Subcutaneous abdominal adipose tissue (tissue), 5 donors: ENCODE measurements around the gene NETO2.
"Not testable (repeated sequence)": the region's sequence is repeated elsewhere in the genome, so short reads cannot be mapped to it uniquely, and the experiment has no call there.

ENCODE experiments used
- H3K27ac ChIP-seq: one replicate; pipeline ENCODE4 v1.7.0; 2013; ENCODE audit warnings: low read depth, mild to moderate bottlenecking, inconsistent platforms, low read length, moderate library complexity
- H3K27me3 ChIP-seq, 5 donors: one replicate each; pipeline ENCODE4 v1.7.0; 2013; ENCODE audit warnings: low read length in 5 of 5, inconsistent platforms in 1 of 5; ENCODE audit not compliant: control insufficient read depth in 5 of 5, insufficient read depth in 4 of 5
- H3K36me3 ChIP-seq, 5 donors: one replicate each; pipeline ENCODE4 v1.7.0; 2013; ENCODE audit warnings: low read length in 5 of 5; ENCODE audit not compliant: control insufficient read depth in 5 of 5, insufficient read depth in 5 of 5
- H3K4me1 ChIP-seq, 5 donors: one replicate each; pipeline ENCODE4 v1.7.0; 2013; ENCODE audit warnings: low read length in 5 of 5, mild to moderate bottlenecking in 3 of 5, moderate library complexity in 1 of 5; ENCODE audit not compliant: control insufficient read depth in 5 of 5, insufficient read depth in 5 of 5
- H3K4me3 ChIP-seq, 5 donors: one replicate each; pipeline ENCODE4 v1.7.0; 2013; ENCODE audit warnings: low read length in 5 of 5, low read depth in 1 of 5
- H3K9ac ChIP-seq, 5 donors: one replicate each; pipeline ENCODE4 v1.7.0; 2013; ENCODE audit warnings: low read length in 5 of 5, mild to moderate bottlenecking in 4 of 5, moderate library complexity in 3 of 5
- H3K9me3 ChIP-seq, 5 donors: one replicate each; pipeline ENCODE4 v1.7.0; 2013; ENCODE audit warnings: low read length in 5 of 5; ENCODE audit not compliant: control insufficient read depth in 5 of 5
- donor health status: healthy.
- donor health status: healthy.
- donor health status: healthy.
- donor health status: healthy.
- donor health status: healthy.

NETO2 gene

DNA sequence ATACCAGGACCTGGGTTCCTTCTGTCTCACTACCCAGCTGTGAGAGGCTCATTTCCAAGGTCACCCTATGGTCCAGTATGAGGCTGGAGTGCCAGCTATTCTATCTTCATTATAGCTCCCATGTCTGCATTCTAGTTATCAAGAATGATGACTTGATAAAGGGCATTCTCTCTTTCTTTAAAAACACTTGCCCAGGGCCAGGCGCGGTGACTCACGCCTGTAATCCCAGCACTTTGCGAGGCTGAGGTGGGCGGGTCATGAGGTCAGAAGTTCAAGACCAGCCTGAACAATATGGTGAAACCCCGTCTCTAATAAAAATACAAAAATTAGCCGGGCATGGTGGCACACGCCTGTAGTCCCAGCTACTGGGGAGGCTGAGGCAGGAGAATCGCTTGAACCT is 5.8 kb downstream of the NETO2 start:
- H3K27me3 ChIP-seq, H3K36me3 ChIP-seq, H3K9me3 ChIP-seq, H3K4me3 ChIP-seq, H3K27ac ChIP-seq, H3K9ac ChIP-seq: not testable (repeated sequence)
- peaks cover 0 to 13% (median 11%) of the 10 kb centered on the region in 5 donors for H3K4me1 ChIP-seq

DNA sequence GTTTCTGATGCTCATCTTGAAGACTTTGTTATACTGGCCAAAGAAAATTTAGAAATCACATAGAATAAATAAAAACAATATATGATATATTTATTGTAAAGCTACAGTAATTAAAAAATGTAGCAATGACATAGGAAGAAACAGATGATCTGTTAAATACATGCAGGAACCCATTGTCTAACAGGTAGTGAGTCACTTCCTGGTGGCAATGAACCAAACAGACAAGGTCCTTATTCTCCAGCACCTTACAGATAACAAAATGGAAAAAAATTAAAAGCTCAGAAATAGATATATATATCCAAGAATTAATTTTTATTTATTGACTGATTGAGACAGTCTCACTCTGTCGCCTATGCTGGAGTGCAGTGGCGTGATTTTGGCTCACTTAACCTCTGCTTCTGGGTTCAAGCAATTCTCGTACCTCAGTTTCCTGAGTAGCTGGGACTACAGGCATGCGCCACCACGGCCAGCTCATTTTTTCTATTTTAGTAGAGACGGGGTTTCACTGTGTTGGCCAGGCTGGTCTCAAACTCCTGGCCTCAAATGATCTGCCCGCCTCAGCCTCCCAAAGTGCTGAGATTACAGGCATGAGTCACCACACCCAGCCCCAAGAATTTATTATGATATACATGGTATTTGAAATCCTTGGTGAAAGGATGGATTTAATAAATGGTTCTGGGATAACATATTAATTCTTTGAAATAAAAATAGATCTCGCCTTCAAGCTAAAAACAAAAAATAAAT is 7.5 kb downstream of the NETO2 start:
- Histone ChIP-seq H3K4me3 (no peak overlapping the region), H3K27me3 (no peaks in the 10 kb centered on the region), H3K9ac (no peak overlapping the region), H3K9me3 (no peaks in the 10 kb centered on the region), H3K4me1 (no peaks in the 10 kb centered on the region), H3K27ac (no peak overlapping the region), H3K36me3 (no peaks in the 10 kb centered on the region)

DNA sequence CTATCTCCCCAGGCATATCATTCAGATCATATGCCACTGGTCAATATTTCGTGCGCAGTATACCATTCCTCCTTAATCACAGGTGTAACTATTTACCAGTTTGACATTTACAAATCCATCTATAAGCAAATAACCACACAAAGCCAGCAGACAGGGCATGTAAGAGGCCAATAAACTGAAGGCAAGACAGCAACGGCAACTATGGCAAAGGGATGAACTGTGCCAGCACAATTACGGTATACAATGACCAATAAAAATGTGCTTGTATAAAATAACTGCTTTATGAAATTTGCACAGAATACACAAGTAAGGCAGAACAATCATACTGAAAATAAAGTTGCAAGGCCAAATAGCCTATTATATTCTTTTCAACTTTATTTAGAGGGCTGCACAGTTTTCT is 9.2 kb downstream of the NETO2 start:
- H3K9ac ChIP-seq: no peak overlapping the region
- H3K27me3 ChIP-seq: no peaks in the 10 kb centered on the region
- no peak overlapping the region for H3K4me3 ChIP-seq
- no peaks in the 10 kb centered on the region for H3K36me3 ChIP-seq
- no peak overlapping the region for H3K27ac ChIP-seq
- H3K9me3 ChIP-seq: no peaks in the 10 kb centered on the region
- H3K4me1 ChIP-seq: no peaks in the 10 kb centered on the region

DNA sequence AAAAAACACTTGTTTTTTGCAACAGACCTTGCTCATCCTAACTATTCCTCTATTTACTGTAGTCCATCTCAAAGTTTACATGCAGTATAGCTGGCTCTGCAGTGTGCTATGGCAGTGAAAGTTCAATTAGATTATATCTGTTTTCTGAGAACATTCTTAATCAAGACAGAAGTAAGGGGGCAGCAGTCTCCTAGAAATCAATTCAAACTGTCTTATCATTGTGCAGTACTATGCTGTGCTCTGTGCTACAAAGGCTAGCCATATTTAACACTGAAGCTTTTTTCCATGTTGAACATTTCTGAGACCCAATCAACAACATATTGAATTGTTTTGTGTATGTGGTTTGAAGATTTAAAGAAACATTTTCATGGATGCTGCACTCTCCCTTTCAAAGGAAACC is 11.4 kb downstream of the NETO2 start:
- no peaks in the 10 kb centered on the region for H3K27me3 ChIP-seq
- no peaks in the 10 kb centered on the region for H3K36me3 ChIP-seq
- H3K4me1 ChIP-seq: no peaks in the 10 kb centered on the region
- H3K9ac ChIP-seq: no peak overlapping the region
- H3K9me3 ChIP-seq: no peaks in the 10 kb centered on the region
- no peak overlapping the region for H3K27ac ChIP-seq
- no peak overlapping the region for H3K4me3 ChIP-seq

DNA sequence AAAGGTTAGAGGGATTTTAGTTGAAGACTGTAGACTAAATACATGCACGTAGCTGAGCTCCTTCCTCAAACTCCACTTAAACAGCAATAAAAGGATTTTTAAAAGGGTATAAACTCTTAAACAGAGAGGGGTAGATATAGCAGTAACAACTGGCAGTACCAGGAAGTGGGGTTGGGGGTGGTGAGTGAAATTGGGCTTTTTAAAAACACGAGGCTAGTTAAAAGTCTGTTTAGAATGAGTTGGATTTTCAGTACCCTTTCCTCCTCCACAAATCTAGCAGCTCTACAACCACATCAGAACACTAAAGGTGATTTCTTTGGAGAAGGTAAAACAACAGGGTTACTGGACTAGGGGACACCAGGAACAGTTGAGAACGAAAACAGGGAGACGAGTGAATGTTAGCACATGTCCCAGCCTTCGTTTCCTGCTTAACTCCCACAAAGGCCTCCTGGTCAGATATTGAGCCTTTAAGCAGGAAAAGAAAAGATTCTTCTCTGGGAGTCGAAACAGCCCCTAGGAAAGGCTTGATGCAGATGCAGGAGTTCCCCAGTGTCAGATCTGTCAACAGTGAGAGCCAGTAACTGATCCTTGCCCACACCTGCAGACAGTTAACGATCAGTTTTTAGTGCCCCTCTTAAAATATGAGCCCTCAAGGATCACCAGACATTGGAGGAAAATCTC is 13.8 kb downstream of the NETO2 start:
- Histone ChIP-seq H3K9me3 (no peaks in the 10 kb centered on the region), H3K27ac (no peak overlapping the region), H3K4me1 (peaks cover 0 to 2% (median 0%) of the 10 kb centered on the region in 5 donors), H3K27me3 (no peaks in the 10 kb centered on the region), H3K9ac (no peak overlapping the region), H3K4me3 (no peak overlapping the region), H3K36me3 (no peaks in the 10 kb centered on the region)

DNA sequence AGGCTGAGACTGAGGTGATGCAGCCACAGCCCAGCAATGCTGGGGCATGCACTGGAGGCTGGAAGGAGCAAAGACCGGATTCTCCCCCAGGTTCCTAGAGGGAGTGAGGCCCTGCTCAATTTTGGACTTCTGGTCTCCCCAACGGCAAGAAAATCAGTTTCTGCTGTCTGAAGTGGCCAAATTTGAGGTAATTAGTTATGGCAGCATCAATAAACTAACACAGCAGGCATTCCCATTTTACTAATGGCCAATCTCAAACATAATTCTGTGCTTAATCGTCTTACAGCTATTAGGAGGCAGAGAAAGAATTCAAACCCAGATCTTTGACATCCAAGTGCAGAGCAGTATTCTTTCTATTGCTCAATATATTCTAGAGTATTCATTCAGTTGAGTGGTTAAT is 16.2 kb downstream of the NETO2 start:
- Histone ChIP-seq H3K4me1 (peaks cover 0 to 2% (median 0%) of the 10 kb centered on the region in 5 donors), H3K9me3 (no peaks in the 10 kb centered on the region), H3K9ac (no peak overlapping the region), H3K4me3 (no peak overlapping the region), H3K27me3 (no peaks in the 10 kb centered on the region), H3K36me3 (no peaks in the 10 kb centered on the region), H3K27ac (no peak overlapping the region)

DNA sequence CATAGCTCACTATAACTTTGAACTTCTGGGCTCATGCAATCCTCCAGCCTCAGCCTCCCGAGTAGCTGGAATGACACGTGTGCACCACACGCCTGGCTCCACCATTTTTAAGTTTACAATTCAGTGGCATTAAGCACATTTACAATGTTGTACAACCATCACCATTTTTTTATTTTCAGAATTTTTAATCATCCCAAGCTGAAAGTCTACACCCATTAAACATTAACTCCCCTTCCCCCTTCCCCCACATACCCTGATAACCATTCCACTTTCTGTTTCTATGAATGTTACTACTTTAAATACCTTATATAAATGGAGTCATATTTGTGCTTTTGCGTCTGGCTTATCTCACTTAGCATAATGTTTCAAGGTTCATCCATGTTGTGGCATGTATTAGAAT is 18.0 kb downstream of the NETO2 start:
- Histone ChIP-seq H3K4me1 (peaks cover 0 to 2% (median 0%) of the 10 kb centered on the region in 5 donors), H3K36me3 (no peaks in the 10 kb centered on the region), H3K9me3 (no peaks in the 10 kb centered on the region), H3K4me3 (no peak overlapping the region), H3K27ac (no peak overlapping the region), H3K9ac (no peak overlapping the region), H3K27me3 (no peaks in the 10 kb centered on the region)

DNA sequence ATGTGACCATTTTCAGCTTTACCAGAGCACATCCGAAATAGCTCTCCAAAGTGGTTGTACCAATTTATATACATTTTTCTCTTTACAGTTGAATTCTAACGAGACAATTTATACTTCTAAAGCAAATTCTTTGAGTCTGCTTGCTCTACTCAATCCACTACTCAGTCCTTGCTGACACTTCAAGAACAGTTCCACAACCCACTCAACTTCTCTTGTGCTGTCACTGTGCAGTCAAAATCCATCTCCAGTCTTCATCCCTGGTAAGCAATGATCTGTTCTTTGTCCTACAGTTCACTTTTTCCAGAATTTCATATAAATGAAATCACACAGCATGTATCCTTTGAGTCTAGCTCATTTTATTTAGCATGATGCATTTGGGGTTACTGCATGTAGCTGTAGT is 30.6 kb downstream of the NETO2 start:
- H3K4me1 ChIP-seq: no peaks in the 10 kb centered on the region
- no peaks in the 10 kb centered on the region for H3K9me3 ChIP-seq
- no peak overlapping the region for H3K9ac ChIP-seq
- H3K27ac ChIP-seq: no peak overlapping the region
- no peak overlapping the region for H3K4me3 ChIP-seq
- no peaks in the 10 kb centered on the region for H3K27me3 ChIP-seq
- H3K36me3 ChIP-seq: no peaks in the 10 kb centered on the region

DNA sequence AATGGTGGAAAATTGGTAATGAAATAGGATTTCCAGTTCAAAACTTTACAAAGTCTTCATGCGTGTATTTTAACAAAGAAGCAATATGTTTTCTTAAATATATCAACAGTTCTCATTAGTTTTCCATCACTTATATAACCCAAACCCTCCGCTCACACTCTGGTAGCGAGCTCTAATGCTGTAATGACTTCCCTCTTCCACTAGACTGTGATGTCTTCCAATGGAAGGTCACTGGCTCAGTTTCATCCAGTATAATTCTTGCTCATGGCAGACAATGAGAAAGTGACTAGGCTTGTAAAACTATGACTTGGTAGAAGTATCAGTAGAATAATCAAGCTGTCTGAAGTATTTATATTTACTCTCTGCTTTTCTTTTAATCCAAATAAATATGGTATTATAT is 32.8 kb downstream of the NETO2 start:
- H3K4me1 ChIP-seq: no peaks in the 10 kb centered on the region
- H3K27me3 ChIP-seq: no peaks in the 10 kb centered on the region
- no peak overlapping the region for H3K9ac ChIP-seq
- no peak overlapping the region for H3K27ac ChIP-seq
- H3K36me3 ChIP-seq: no peaks in the 10 kb centered on the region
- H3K9me3 ChIP-seq: no peaks in the 10 kb centered on the region
- no peak overlapping the region for H3K4me3 ChIP-seq

DNA sequence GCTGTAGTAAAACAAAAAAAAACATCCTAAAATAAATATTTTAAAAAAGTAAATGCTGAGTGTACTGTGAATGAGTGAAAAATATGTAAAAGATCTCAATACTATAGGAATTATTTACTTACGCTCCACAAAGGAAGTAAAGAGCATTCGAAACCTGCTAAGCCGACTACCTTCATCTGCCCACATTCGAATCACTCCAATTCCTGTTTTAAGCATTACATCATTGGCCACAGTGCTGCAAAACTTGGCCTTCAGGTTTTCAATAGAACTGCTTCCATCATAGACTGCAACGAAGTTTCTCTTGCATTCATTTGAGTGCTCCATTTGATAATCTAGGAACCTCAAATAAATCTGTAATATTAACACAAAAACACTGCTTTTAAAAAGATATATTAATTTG is 34.4 kb downstream of the NETO2 start:
- Histone ChIP-seq H3K27me3 (no peaks in the 10 kb centered on the region), H3K4me1 (no peaks in the 10 kb centered on the region), H3K4me3 (no peak overlapping the region), H3K9ac (no peak overlapping the region), H3K36me3 (no peaks in the 10 kb centered on the region), H3K27ac (no peak overlapping the region), H3K9me3 (no peaks in the 10 kb centered on the region)
